MM.1S (cell line): ENCODE results near the gene MYO9B.

Experiments used
- DNase-seq: peaks from one replicate; pipeline ENCODE4 v3.0.0-alpha.2; 2015
- H2AFZ ChIP-seq: fragments of 300-600 bp; sonication (generic); 2 replicates; pipeline ENCODE4 v1.6.0; 2016; ENCODE audit warnings: antibody characterized with exemption, low read length
- H3F3A ChIP-seq: fragments of 300-600 bp; sonication (generic); 2 replicates; pipeline ENCODE4 v1.6.1; 2016; ENCODE audit warnings: mild to moderate bottlenecking, antibody characterized with exemption, low read length, moderate library complexity, mixed read lengths; ENCODE audit not compliant: insufficient read depth
- H3K27ac ChIP-seq: fragments of 300-600 bp; sonication (generic); 2 replicates; pipeline ENCODE4 v1.5.1; 2016; ENCODE audit warnings: mild to moderate bottlenecking, low read length
- H3K27me3 ChIP-seq: fragments of 300-600 bp; sonication (generic); replicated peaks from 2 replicates; pipeline ENCODE4 v1.6.0; 2016; ENCODE audit warnings: low read length; ENCODE audit not compliant: insufficient read depth
- H3K36me3 ChIP-seq: fragments of 300-600 bp; sonication (generic); replicated peaks from 2 replicates; pipeline ENCODE4 v1.6.1; 2016; ENCODE audit warnings: mild to moderate bottlenecking, low read length, mixed read lengths; ENCODE audit not compliant: insufficient read depth
- H3K4me1 ChIP-seq: fragments of 300-600 bp; sonication (generic); 2 replicates; pipeline ENCODE4 v1.6.1; 2016; ENCODE audit warnings: low read length, mixed read lengths
- H3K4me2 ChIP-seq: fragments of 300-600 bp; sonication (generic); 2 replicates; pipeline ENCODE4 v1.6.0; 2016; ENCODE audit warnings: low read depth, low read length
- H3K4me3 ChIP-seq: fragments of 300-600 bp; sonication (generic); 2 replicates; pipeline ENCODE4 v1.5.1; 2016; ENCODE audit warnings: low read length, mixed read lengths
- H3K79me2 ChIP-seq: fragments of 300-600 bp; sonication (generic); 2 replicates; pipeline ENCODE4 v1.6.1; 2016; ENCODE audit warnings: mixed run types, low read length, mixed read lengths
- H3K9ac ChIP-seq: fragments of 300-600 bp; sonication (generic); 2 replicates; pipeline ENCODE4 v1.6.1; 2016; ENCODE audit warnings: low read length, mixed read lengths
- H3K9me2 ChIP-seq: fragments of 300-600 bp; sonication (generic); replicated peaks from 2 replicates; pipeline ENCODE4 v1.6.1; 2016; ENCODE audit warnings: mild to moderate bottlenecking, low read length, mixed read lengths; ENCODE audit not compliant: insufficient read depth
- H3K9me3 ChIP-seq: fragments of 300-600 bp; sonication (generic); replicated peaks from 2 replicates; pipeline ENCODE4 v1.6.1; 2016; ENCODE audit warnings: mild to moderate bottlenecking, low read length, mixed read lengths; ENCODE audit not compliant: insufficient read depth
- H4K20me1 ChIP-seq: fragments of 300-600 bp; sonication (generic); 2 replicates; pipeline ENCODE4 v1.6.1; 2016; ENCODE audit warnings: mild to moderate bottlenecking, low read length, moderate library complexity, mixed read lengths; ENCODE audit not compliant: insufficient read depth
- CTCF ChIP-seq: fragments of 300-600 bp; sonication (generic); IDR thresholded peaks from 2 replicates; pipeline ENCODE4 v1.5.1; 2016; ENCODE audit warnings: antibody characterized with exemption, low read length, mixed read lengths
- EZH2 ChIP-seq: fragments of 300-600 bp; sonication (generic); optimal IDR thresholded peaks from 2 replicates; pipeline ENCODE3; 2017; ENCODE audit warnings: low read depth, mild to moderate bottlenecking, antibody characterized with exemption, low read length, mixed read lengths
- EZH2phosphoT487 ChIP-seq: fragments of 300-600 bp; sonication (generic); IDR thresholded peaks from 2 replicates; pipeline ENCODE4 v1.6.1; 2018; ENCODE audit warnings: antibody characterized with exemption, low read length

The MYO9B gene

DNA sequence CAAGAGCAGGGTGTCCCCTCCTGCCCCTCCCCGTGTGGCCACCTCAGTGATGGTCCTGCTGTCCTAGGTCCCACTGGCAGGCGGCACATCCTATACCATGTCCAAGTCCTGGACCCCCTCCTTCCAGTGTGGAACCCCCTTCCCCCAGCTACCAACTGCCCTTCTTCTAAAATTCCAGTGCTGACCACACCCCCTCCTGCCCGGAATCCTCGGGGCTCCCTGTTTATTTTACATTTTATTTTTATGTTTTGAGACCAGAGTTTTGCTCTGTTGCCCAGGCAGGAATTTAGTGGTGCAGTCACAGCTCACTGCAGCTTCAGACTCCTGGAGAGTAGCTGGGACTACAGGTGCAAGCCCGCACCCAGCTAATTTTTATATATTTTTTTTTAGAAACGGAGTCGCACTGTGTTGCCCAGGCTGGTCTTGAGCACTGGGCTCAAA, 48.0 kb upstream of the MYO9B start:
- H3K9ac ChIP-seq, result no peak overlapping the region
- peaks cover 81% of the 10 kb centered on the region for H3K27me3 ChIP-seq

GRCh38 chr19:17031741-17032140, 43.8 kb upstream of the MYO9B start:
- Histone ChIP-seq H3K79me2 (no peaks in the 10 kb centered on the region), H3K4me2 (no peak overlapping the region), H3K9ac (no peak overlapping the region), H3K36me3 (no peaks in the 10 kb centered on the region), H3K9me2 (no peaks in the 10 kb centered on the region), H2AFZ (no peak overlapping the region), H3K27ac (no peak overlapping the region), H3F3A (no peaks in the 10 kb centered on the region), H4K20me1 (no peaks in the 10 kb centered on the region; the same call in 1 of the 2 replicates), H3K4me1 (no peaks in the 10 kb centered on the region), H3K27me3 (peaks cover 84% of the 10 kb centered on the region), H3K9me3 (no peaks in the 10 kb centered on the region), H3K4me3 (no peak overlapping the region)
- no peak for TF ChIP-seq EZH2phosphoT487
- TF ChIP-seq CTCF, result no peak
- TF ChIP-seq EZH2, result no peak
- DNase-seq, result no peak

More for the DNA sequence above, 48.0 kb upstream of the MYO9B start:
- no peak for TF ChIP-seq EZH2
- no peak for TF ChIP-seq CTCF
- no peak for TF ChIP-seq EZH2phosphoT487
- H3K4me2 ChIP-seq, result no peak overlapping the region
- DNase-seq, result no peak
- H3K27ac ChIP-seq, result no peak overlapping the region
- H3K4me1 ChIP-seq, result no peaks in the 10 kb centered on the region
- no peak overlapping the region for H3K4me3 ChIP-seq
- no peaks in the 10 kb centered on the region for H3K9me3 ChIP-seq
- no peaks in the 10 kb centered on the region for H3K36me3 ChIP-seq
- H3K79me2 ChIP-seq, result no peaks in the 10 kb centered on the region
- H2AFZ ChIP-seq, result no peak overlapping the region
- H4K20me1 ChIP-seq, result no peaks in the 10 kb centered on the region
- no peaks in the 10 kb centered on the region for H3F3A ChIP-seq
- no peaks in the 10 kb centered on the region for H3K9me2 ChIP-seq

GRCh38 chr19:17035842-17036424, 39.6 kb upstream of the MYO9B start:
- H3K27ac ChIP-seq, result no peak overlapping the region
- no peak overlapping the region for H3K4me3 ChIP-seq
- no peak overlapping the region for H2AFZ ChIP-seq
- H3K36me3 ChIP-seq, result no peaks in the 10 kb centered on the region
- H3K9me2 ChIP-seq, result no peaks in the 10 kb centered on the region
- TF ChIP-seq EZH2, result no peak
- TF ChIP-seq CTCF, result no peak
- no peak for TF ChIP-seq EZH2phosphoT487
- no peaks in the 10 kb centered on the region for H3K4me1 ChIP-seq
- no peak overlapping the region for H3K9ac ChIP-seq
- H3K4me2 ChIP-seq, result no peak overlapping the region
- no peaks in the 10 kb centered on the region for H3K9me3 ChIP-seq
- no peaks in the 10 kb centered on the region for H3F3A ChIP-seq
- no peaks in the 10 kb centered on the region for H3K79me2 ChIP-seq
- no peak for DNase-seq
- H4K20me1 ChIP-seq, result no peaks in the 10 kb centered on the region; the same call in 1 of the 2 replicates
- peaks cover 82% of the 10 kb centered on the region for H3K27me3 ChIP-seq
